ENCODE results near the gene QKI. TPM values are rescaled to one million over a fixed set of nuclear protein-coding genes. Genes with fewer than 3 reads are reported as not detected.

QKI gene
- total and polyA plus RNA-seq, 2 donors (not counting 3 experiments of a cell fraction or from before 2014, with no cell fraction given): 178 to 232 TPM

GRCh38 chr6:163496205-163496604 is 81.7 kb downstream of the QKI start:
- Histone ChIP-seq H4K20me1 (replicated peaks; ENCODE audit: control insufficient read depth, extremely low read depth, insufficient read depth, low read length) (peaks cover 36% of the 10 kb centered on the region), H3K79me2 (ENCODE audit: control insufficient read depth, insufficient read depth, low read length) (peaks cover 100% of the 10 kb centered on the region), H3K9me1 (replicated peaks; ENCODE audit: control insufficient read depth, extremely low read depth, insufficient read depth, low read length) (peaks cover 4% of the 10 kb centered on the region), H3K27me3 (ENCODE audit: control insufficient read depth in 2 of 2, insufficient read depth in 2 of 2, low read length in 2 of 2) (no peaks in the 10 kb centered on the region), H3K9ac (replicated peaks; ENCODE audit: extremely low read depth, insufficient read depth, low read length) (no peak overlapping the region), H3K27ac (ENCODE audit: insufficient read depth, low read depth, low read length) (no peak overlapping the region), H2AFZ (ENCODE audit: low read depth, low read length) (no peak overlapping the region), H3K9me3 (replicated peaks; ENCODE audit: control insufficient read depth, insufficient read depth, low read length) (no peaks in the 10 kb centered on the region), H3K4me1 (ENCODE audit: control insufficient read depth, extremely low read depth, insufficient read depth, low read length) (peaks cover 2% of the 10 kb centered on the region), H3K36me3 (ENCODE audit: control insufficient read depth in 2 of 2, extremely low read depth in 1 of 2, insufficient read depth in 2 of 2, low read length in 2 of 2) (no peaks in the 10 kb centered on the region), H3K4me3 (replicated peaks in 1 of 3; ENCODE audit: insufficient read depth in 1 of 3, low read depth in 1 of 3, low read length in 3 of 3) (no peak overlapping the region), H3K4me2 (ENCODE audit: insufficient read depth, low read length) (no peak overlapping the region)
- intact Hi-C loops (cut with micrococcal nuclease) (no loop called here), dilution Hi-C loops (cut with MboI; ENCODE audit: extremely low pct_ligation_motif_present, low sequenced_read_pairs) (no loop called here)
- no TSS peak for BruUV-seq (replicated peaks)
- TF ChIP-seq GATA2 (IDR thresholded peaks at IDR 0.05; ENCODE audit: insufficient read depth, insufficient read length, low read depth, low read length): no peak
- TF ChIP-seq POLR2AphosphoS5 (IDR thresholded peaks at IDR 0.05; ENCODE audit: insufficient read depth, low read depth, low read length): no peak
- TF ChIP-seq POLR2A (IDR thresholded peaks at IDR 0.05; ENCODE audit: low read depth, low read length): no peak
- TF ChIP-seq, protein P1, sequence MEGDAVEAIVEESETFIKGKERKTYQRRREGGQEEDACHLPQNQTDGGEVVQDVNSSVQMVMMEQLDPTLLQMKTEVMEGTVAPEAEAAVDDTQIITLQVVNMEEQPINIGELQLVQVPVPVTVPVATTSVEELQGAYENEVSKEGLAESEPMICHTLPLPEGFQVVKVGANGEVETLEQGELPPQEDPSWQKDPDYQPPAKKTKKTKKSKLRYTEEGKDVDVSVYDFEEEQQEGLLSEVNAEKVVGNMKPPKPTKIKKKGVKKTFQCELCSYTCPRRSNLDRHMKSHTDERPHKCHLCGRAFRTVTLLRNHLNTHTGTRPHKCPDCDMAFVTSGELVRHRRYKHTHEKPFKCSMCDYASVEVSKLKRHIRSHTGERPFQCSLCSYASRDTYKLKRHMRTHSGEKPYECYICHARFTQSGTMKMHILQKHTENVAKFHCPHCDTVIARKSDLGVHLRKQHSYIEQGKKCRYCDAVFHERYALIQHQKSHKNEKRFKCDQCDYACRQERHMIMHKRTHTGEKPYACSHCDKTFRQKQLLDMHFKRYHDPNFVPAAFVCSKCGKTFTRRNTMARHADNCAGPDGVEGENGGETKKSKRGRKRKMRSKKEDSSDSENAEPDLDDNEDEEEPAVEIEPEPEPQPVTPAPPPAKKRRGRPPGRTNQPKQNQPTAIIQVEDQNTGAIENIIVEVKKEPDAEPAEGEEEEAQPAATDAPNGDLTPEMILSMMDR (IDR thresholded peaks at IDR 0.05; ENCODE audit: extremely low read depth in 1 of 2, insufficient read depth in 1 of 2, low read depth in 1 of 2, low read length in 2 of 2): no peak
- no peak for TF ChIP-seq MAX (IDR thresholded peaks at IDR 0.05; ENCODE audit: insufficient read depth, insufficient read length)
- TF ChIP-seq FOS (IDR thresholded peaks at IDR 0.05; ENCODE audit: borderline replicate concordance, insufficient read depth, low read length): no peak
- no peak for TF ChIP-seq JUN (IDR thresholded peaks at IDR 0.05; ENCODE audit: borderline replicate concordance, insufficient read depth, insufficient read length, low read depth)
- no peak for TF ChIP-seq MYC (IDR thresholded peaks at IDR 0.05; ENCODE audit: low read depth, low read length)
- no peak for TF ChIP-seq EZH2 (IDR thresholded peaks at IDR 0.05; ENCODE audit: borderline replicate concordance, low read depth, low read length, severe bottlenecking)
- FAIRE-seq (no peak), DNase-seq (ENCODE audit: low read depth, low spot score) (no peak)
- CTCF ChIA-PET: no interaction called here
- POLR2A ChIA-PET: no interaction called here

Data from endothelial cell of umbilical vein (primary cell).